ENCODE measurements around the gene SLC6A16. TPM values are rescaled to one million over a fixed set of nuclear protein-coding genes. Genes with fewer than 3 reads are reported as not detected.

Gene SLC6A16
- total RNA-seq, 1 experiment from 2014 or later: not detected

- Histone ChIP-seq H3K36me3 (peaks cover 15% of the 10 kb centered on the region), H3K4me3 (no peak overlapping the region), H3K9me3 (no peaks in the 10 kb centered on the region), H3K27me3 (no peaks in the 10 kb centered on the region)
- no peak for DNase-seq
Observed at GRCh38 chr19:49349567-49349966, 24.6 kb upstream of the SLC6A16 start.

DNA sequence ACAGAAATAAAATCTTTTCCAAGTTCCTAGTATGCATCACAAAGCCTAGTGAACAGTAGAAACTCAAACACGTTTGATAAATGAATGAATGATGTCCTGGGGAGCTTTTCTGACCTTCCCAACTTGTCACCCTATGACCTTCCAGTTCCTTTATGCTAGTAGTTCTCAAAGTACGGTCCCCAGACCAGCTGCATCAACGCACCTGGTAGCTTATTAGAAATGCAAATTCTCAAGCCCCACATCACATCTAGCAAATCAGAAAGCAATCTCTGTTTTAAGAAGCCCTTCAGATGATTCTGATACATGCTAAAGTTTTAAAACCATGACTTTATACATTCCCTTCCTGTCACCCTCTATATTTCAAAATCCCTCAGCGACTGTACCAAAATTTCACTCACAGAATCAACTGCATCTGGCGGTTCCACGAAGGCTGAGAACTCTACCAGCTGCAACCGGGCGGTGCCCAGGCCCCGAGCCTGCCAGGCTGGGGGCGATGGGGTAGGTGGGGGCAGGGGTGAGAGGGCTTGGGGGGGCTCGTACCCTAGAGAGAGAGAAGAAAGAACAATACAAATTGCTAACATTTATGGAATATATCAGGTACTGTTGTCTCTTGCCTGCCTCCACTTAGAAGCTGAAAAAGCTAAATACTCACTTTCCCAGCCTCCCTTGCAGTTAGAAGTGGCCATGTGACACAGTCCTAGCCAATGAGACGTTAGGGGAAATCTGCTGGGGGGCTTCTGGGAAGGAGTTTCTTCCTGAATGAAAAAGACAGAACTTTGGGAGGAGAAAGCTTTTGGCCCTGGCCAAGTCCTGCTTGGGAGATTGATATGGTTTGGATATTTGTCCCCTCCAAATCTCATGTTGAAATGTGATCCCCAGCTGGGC is 23.6 kb upstream of the SLC6A16 start:
- Histone ChIP-seq H3K9me3 (no peaks in the 10 kb centered on the region), H3K4me3 (no peak overlapping the region), H3K36me3 (peaks cover 15% of the 10 kb centered on the region), H3K27me3 (no peaks in the 10 kb centered on the region)
- no peak for DNase-seq

- peak; percentile 35 for DNase-seq
- H3K36me3 ChIP-seq: peaks cover 15% of the 10 kb centered on the region
Observed at GRCh38 chr19:49347835-49348234, 22.8 kb upstream of the SLC6A16 start.

DNA sequence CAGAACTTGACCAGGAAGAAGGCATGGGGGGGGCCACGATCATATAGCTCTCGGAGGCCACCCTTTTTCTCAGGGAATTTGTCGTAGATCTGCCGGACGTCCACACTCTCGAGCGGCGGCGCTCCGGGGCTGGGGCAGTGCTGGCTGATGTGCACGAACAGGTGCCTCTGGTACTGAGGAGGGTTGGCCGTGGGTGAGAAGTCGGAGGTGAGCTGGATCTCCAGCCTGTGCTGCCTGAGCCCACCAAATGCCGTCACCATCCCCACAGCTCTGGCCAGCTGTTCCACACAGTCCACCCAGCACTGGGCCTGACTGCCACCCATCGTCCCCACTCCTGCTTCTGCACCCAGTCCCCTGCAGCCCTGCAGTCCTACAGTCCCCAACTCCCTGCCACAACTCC is 22.2 kb upstream of the SLC6A16 start:
- H3K36me3 ChIP-seq: peaks cover 15% of the 10 kb centered on the region
- DNase-seq: no peak
- H3K27me3 ChIP-seq: no peaks in the 10 kb centered on the region

More at GRCh38 chr19:49347835-49348234, 22.8 kb upstream of the SLC6A16 start:
- Histone ChIP-seq H3K27me3 (no peaks in the 10 kb centered on the region), H3K9me3 (no peaks in the 10 kb centered on the region), H3K4me3 (no peak overlapping the region)

DNA sequence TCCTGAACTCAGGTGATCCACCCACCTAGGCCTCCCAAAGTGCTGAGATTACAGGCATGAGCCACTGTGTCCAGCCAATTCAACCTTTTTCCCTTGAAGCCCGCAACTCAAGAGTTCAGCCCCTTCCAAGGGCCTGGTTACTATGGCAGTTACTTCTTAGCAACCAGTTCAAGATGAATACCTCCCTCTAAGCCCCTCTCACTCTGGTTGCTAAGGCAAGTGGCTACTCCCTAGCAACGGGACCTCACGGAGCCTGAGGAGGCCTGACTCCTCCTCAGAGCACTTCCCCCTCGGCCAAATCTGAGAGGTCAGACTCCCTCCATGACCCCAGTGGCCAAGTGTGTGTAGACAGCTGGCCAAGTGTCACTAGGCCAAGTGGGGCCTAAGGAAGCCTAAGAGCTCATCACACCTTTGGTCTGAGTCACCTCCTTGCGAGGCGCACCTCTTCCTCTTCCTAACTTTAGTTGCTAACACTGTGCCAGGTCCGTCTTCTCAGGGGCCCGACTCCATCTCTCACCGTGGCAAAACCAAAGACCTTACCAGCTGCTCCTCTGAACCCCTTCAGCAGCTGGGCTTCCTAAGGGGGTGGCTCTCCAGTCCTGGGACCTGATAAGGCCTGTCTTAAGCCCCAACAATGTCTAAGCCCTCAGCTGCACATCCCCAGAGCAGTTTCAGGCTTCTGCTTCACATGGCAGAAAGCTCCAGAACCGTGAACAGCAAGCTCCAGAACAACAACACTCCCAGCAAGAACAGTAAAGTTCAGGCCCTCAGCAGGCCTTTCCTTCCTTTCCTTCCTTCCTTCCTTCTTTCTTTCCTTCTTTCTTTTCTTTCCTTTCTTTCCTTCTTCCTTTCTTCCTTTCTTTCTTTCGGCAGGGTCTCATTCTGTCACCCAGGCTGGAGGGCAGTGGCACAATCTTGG is 19.8 kb upstream of the SLC6A16 start:
- peaks cover 9% of the 10 kb centered on the region; the same call in 1 of the 2 replicates for H3K36me3 ChIP-seq
- no peak overlapping the region for H3K4me3 ChIP-seq
- H3K9me3 ChIP-seq: no peaks in the 10 kb centered on the region
- no peak for DNase-seq
- no peaks in the 10 kb centered on the region for H3K27me3 ChIP-seq

More for the DNA sequence above, 22.2 kb upstream of the SLC6A16 start:
- Histone ChIP-seq H3K9me3 (no peaks in the 10 kb centered on the region), H3K4me3 (no peak overlapping the region)

- Histone ChIP-seq H3K4me3 (no peak overlapping the region), H3K27me3 (no peaks in the 10 kb centered on the region), H3K36me3 (0 out of 2 replicates have a peak, but pooled peaks cover 5% of the 10 kb centered on the region), H3K9me3 (no peaks in the 10 kb centered on the region)
- DNase-seq: no peak
Observed at GRCh38 chr19:49343123-49343522, 18.1 kb upstream of the SLC6A16 start.

DNA sequence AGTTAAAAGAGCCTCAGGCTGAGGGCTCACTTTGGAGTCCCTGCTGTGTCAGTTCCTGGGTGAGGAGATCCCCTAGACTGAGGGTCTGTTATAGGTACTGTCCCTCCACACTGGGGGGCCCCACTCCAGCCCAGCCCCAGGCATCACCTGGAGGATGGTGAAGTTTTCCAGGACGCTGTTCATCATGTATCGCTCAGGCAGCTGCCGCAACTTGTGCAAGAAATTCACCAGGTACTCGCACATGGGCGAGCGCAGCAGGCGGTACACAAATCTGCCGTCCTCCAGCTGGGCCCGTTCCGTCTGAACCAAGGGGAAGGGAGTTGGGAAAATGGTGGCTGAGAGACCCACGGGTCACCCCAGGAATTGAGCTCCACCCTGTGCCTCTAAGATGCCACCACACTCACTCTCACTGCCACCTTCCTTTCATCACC is 17.3 kb upstream of the SLC6A16 start:
- Histone ChIP-seq H3K36me3 (0 out of 2 replicates have a peak, but pooled peaks cover 2% of the 10 kb centered on the region), H3K27me3 (no peaks in the 10 kb centered on the region), H3K9me3 (no peaks in the 10 kb centered on the region), H3K4me3 (no peak overlapping the region)
- DNase-seq: no peak

DNA sequence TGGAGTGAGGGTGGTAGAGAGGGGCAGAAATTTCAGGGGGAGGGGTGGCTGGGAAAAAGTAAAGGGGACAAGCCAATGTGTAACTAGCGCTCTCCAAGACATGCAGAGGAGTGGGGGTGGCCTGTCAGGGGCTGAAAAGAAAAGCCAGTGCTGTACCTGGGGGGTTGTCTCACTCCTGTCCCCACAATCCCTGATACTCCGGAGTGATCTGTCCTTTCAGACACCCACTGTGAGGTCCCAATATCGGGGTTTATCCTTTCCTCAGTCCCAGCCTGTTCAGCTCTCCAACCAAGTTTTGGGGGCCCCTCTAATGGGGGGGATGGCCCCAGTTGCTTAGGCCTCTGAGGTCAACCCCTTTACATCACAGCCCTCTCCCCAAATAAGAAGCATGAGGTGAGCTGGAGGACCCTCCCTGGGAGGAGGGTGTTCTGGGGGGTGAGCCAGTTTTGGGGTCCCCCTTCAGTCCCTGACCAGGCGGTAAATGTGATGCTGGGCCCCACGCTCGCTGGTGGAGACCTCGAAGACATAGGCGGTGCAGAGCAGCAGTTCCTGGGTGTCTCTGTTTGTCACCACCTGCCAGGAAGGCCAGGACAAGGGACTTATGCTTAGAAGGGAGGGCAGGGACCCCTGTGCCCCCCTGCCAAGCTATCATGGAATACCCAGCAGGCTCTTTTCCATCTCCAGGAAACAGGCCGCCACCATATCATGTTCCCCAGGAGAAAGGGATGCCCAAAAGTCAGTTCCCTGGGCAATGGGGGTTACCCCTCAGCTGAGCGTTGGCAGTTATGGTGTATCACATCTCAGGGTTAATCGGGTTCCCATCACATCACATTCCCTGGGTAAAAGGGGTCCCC is 16.1 kb upstream of the SLC6A16 start:
- no peaks in the 10 kb centered on the region for H3K9me3 ChIP-seq
- no peaks in the 10 kb centered on the region for H3K27me3 ChIP-seq
- H3K36me3 ChIP-seq: 0 out of 2 replicates have a peak, but pooled peaks cover 2% of the 10 kb centered on the region
- H3K4me3 ChIP-seq: no peak overlapping the region
- no peak for DNase-seq

DNA sequence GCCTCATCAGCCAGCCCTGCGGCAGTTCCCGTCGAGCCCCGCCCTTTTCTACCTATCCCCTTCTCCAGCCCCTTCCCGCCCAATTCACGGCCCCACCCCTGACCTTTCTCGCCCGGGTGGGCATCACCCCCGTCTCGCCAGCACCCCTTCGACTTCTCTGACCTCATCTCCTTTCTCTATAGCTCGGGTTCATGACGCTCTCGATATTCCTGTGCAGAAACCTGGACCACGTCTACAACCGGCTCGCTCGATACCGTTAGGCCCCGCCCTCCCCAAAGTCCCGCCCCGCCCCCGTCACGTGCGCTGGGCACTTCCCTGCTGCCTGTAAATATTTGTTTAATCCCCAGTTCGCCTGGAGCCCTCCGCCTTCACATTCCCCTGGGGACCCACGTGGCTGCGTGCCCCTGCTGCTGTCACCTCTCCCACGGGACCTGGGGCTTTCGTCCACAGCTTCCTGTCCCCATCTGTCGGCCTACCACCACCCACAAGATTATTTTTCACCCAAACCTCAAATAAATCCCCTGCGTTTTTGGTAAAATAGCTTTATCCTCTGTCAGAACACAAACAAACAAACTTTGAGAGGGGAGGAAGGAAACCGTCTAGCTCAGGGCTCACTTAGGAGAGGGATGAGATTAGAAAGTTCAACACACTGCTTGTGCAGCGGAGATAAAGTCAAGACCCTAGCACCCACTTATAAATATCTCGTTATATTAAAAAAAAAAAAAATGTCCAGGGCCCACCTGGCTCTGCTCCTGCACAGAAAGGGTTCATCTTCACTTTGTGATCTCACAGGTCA is 15.3 kb upstream of the SLC6A16 start:
- H3K4me3 ChIP-seq: no peak overlapping the region
- H3K9me3 ChIP-seq: no peaks in the 10 kb centered on the region
- 0 out of 2 replicates have a peak, but pooled peaks cover 2% of the 10 kb centered on the region for H3K36me3 ChIP-seq
- peak; percentile 14 for DNase-seq
- no peaks in the 10 kb centered on the region for H3K27me3 ChIP-seq

- DNase-seq: peak; percentile 28
- Histone ChIP-seq H3K9me3 (no peaks in the 10 kb centered on the region), H3K36me3 (no peaks in the 10 kb centered on the region), H3K4me3 (no peak overlapping the region), H3K27me3 (no peaks in the 10 kb centered on the region)
Observed at GRCh38 chr19:49339301-49340068, 14.5 kb upstream of the SLC6A16 start.

GRCh38 chr19:49338691-49339300 is 13.8 kb upstream of the SLC6A16 start:
- DNase-seq: peak; percentile 16
- Histone ChIP-seq H3K4me3 (no peak overlapping the region), H3K9me3 (no peaks in the 10 kb centered on the region)

DNA sequence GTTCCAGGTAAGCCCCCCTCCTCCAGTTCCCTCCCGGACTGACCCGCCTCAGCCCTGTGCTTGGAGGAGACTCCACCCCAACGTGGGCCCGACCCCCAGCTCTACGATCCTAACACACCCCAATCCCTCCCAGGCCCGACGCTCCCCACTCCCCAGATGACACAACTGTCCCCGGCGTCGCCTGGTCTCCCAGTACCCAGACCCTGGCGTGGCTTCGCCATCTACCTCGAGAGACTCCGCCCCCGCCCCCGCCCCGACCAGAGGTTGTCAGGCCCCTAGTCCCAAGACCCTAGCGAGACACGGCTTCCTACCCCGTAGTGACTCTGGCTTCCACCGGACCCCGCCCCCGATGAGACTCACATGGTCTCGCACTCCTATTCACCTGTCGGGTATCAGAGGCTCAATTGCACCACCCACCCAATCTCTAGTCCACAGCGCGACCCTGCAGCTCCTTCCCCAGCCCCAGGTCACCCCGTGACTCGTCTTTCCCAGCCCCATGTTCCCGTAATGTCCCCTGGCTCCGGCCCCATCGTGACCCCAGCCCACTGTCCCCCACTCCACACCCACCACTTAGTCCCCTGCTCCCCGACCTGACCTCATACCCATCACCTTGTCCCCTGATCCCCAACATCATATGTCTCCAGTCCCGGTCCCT is 13.2 kb upstream of the SLC6A16 start:
- Histone ChIP-seq H3K27me3 (no peaks in the 10 kb centered on the region), H3K9me3 (no peaks in the 10 kb centered on the region), H3K4me3 (no peak overlapping the region), H3K36me3 (no peaks in the 10 kb centered on the region)
- DNase-seq: no peak

More at GRCh38 chr19:49338691-49339300, 13.8 kb upstream of the SLC6A16 start:
- Histone ChIP-seq H3K27me3 (no peaks in the 10 kb centered on the region), H3K36me3 (no peaks in the 10 kb centered on the region)

DNA sequence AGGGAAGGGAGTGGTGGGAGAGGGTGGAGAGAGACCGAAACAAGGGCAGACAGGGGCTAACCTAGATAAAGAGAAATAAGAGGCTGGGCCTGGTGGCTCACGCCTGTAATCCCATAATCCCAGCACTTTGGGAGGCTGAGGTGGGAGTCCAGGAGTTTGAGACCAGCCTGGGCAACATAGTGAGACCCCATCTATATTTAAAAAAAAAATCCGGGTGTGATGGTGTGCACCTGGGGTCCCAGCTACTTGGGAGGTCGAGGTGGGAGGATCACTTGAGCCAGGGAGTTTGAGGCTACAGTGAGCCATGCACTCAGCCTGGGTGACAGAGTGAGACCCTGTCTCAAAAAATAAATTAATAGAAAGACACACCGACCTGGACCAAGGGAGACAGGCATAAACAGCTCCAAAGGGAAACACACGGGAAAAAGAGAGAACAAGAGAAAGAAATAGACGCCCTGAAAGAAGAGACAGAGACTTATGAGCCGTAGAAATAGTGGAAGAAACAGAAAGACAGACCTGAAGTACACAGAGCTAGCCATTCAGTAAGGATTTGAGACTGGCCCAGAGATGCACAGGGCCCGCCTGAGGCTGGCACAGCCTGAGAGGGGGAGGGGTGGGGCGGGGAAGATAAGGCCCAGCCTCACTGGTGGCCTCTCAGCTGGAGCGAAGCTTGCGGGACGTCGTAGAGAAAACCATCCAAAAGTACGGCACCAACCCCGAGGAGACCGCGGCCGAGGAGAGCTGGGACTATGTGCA is 12.5 kb upstream of the SLC6A16 start:
- Histone ChIP-seq H3K36me3 (no peaks in the 10 kb centered on the region), H3K27me3 (no peaks in the 10 kb centered on the region), H3K9me3 (no peaks in the 10 kb centered on the region), H3K4me3 (no peak overlapping the region)
- no peak for DNase-seq

All from MG63 (cell line).